Dendritic cell treated with granulocyte-macrophage colony-stimulating factor and Interleukin-4, amounts not matched to agents 40 ng/mL and 50 ng/mL, for 4 days (primary cell): ENCODE measurements around the gene PIK3CB.
A peak's percentile ranks its signal among the peaks of the same experiment; 100 is the strongest.
"Not testable (repeated sequence)": the region's sequence is repeated elsewhere in the genome, so short reads cannot be mapped to it uniquely, and the experiment has no call there.

Source experiments
- H3K27ac Mint-ChIP-seq: one replicate; pipeline ENCODE4 v1.8.0; 2022; ENCODE audit warnings: mild to moderate bottlenecking, mixed read lengths
- H3K27me3 Mint-ChIP-seq: one replicate; pipeline ENCODE4 v1.8.0; 2022; ENCODE audit warnings: mild to moderate bottlenecking, mixed read lengths
- H3K36me3 Mint-ChIP-seq: one replicate; pipeline ENCODE4 v1.8.0; 2022; ENCODE audit warnings: low read depth, mixed read lengths
- H3K4me1 Mint-ChIP-seq: one replicate; pipeline ENCODE4 v1.8.0; 2022; ENCODE audit warnings: low read depth, mixed read lengths
- H3K4me3 Mint-ChIP-seq: one replicate; pipeline ENCODE4 v1.8.0; 2022; ENCODE audit warnings: mild to moderate bottlenecking, moderate library complexity, mixed read lengths
- H3K9me3 Mint-ChIP-seq: one replicate; pipeline ENCODE4 v1.8.0; 2022; ENCODE audit warnings: mixed read lengths
- intact Hi-C: fragments of 100-400 bp; cut with micrococcal nuclease; formaldehyde crosslinking; loops from one replicate; pipeline ENCODE4 v1.15.0; 2022

The PIK3CB gene

DNA sequence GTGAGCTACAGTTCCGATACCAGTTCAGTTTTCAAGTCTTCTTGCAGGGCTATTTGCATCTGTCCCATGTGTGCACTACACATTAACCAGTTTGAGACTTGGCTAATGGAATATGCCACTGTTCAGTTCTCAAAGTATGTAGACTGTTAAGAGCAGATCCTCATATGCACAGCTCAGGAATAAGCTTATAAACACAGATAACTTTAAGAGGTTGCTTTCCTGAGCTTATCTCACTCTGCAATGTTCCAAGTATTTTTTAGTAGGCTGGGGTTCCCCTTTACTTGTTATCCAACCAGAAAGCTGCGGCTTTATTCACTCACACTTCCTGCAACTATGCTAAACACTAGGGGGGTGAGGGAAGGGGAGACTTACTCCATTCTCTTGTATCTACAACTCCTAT lies 108.7 kb downstream of the PIK3CB start:
- H3K36me3 Mint-ChIP-seq = peaks cover 49% of the 10 kb centered on the region
- H3K9me3 Mint-ChIP-seq, H3K27me3 Mint-ChIP-seq, intact Hi-C loops: not testable (repeated sequence)
- H3K27ac Mint-ChIP-seq = peak overlapping the region; percentile 71
- H3K4me3 Mint-ChIP-seq = peak overlapping the region; percentile 17
- H3K4me1 Mint-ChIP-seq = peaks cover 23% of the 10 kb centered on the region

- Mint-ChIP-seq H3K27ac (no peak overlapping the region), H3K9me3 (no peaks in the 10 kb centered on the region), H3K36me3 (peaks cover 53% of the 10 kb centered on the region), H3K4me3 (no peak overlapping the region), H3K27me3 (no peaks in the 10 kb centered on the region), H3K4me1 (peaks cover 23% of the 10 kb centered on the region)
- intact Hi-C loops = no loop called here
Observed at GRCh38 chr3:138725116-138725515, 109.6 kb downstream of the PIK3CB start.

- intact Hi-C loops = no loop called here
- H3K27ac Mint-ChIP-seq = no peak overlapping the region
- H3K4me1 Mint-ChIP-seq = peaks cover 23% of the 10 kb centered on the region
- no peaks in the 10 kb centered on the region for H3K9me3 Mint-ChIP-seq
- H3K4me3 Mint-ChIP-seq = no peak overlapping the region
- no peaks in the 10 kb centered on the region for H3K27me3 Mint-ChIP-seq
- peaks cover 52% of the 10 kb centered on the region for H3K36me3 Mint-ChIP-seq
Observed at GRCh38 chr3:138724443-138724842, 110.3 kb downstream of the PIK3CB start.

- intact Hi-C loops = no loop called here
- peaks cover 34% of the 10 kb centered on the region for H3K36me3 Mint-ChIP-seq
- H3K27me3 Mint-ChIP-seq = no peaks in the 10 kb centered on the region
- no peaks in the 10 kb centered on the region for H3K4me1 Mint-ChIP-seq
- H3K27ac Mint-ChIP-seq = no peak overlapping the region
- no peak overlapping the region for H3K4me3 Mint-ChIP-seq
- no peaks in the 10 kb centered on the region for H3K9me3 Mint-ChIP-seq
Observed at GRCh38 chr3:138718849-138719248, 115.9 kb downstream of the PIK3CB start.

DNA sequence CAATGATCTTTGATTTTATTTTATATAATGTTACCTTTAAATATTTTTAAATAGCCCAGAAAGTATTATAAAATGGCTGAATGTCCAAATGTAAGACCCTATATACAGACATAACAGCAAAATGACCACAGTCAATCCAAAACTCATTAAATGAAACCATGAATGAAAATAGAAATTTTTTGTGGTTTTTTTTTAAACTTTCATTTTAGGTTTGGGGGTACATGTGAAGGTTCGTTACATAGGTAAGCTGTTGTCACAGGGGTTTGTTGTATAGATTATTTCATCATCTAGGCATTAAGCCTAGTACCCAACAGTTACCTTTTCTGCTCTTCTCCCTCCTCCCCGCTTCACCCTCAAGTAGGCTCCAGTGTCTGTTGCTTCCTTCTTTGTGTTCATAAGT lies 117.4 kb downstream of the PIK3CB start:
- intact Hi-C loops = no loop called here
- no peaks in the 10 kb centered on the region for H3K27me3 Mint-ChIP-seq
- H3K36me3 Mint-ChIP-seq = peaks cover 36% of the 10 kb centered on the region
- H3K27ac Mint-ChIP-seq = no peak overlapping the region
- no peak overlapping the region for H3K4me3 Mint-ChIP-seq
- no peaks in the 10 kb centered on the region for H3K4me1 Mint-ChIP-seq
- H3K9me3 Mint-ChIP-seq = no peaks in the 10 kb centered on the region

DNA sequence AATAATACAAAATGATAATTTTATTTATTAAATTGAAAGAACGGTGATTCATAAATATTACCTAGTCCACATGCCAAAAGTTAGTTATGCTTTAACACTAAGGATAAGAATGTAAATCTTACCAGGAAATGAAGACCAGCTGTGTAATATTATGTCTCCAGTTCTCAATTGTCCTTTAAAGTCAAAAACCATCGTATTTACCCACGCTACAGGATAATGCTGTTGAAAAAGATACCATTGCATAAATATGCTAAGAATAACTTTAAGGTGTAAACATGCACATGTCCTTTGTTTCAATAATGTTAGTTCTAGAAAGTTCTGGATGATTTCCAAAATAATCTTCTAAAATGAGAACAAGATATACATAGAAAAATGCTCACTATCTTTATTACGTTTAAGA lies 122.6 kb downstream of the PIK3CB start:
- no peaks in the 10 kb centered on the region for H3K27me3 Mint-ChIP-seq
- no peaks in the 10 kb centered on the region for H3K9me3 Mint-ChIP-seq
- H3K4me3 Mint-ChIP-seq = no peak overlapping the region
- H3K4me1 Mint-ChIP-seq = no peaks in the 10 kb centered on the region
- H3K36me3 Mint-ChIP-seq = peaks cover 58% of the 10 kb centered on the region
- H3K27ac Mint-ChIP-seq = no peak overlapping the region
- intact Hi-C loops = no loop called here

GRCh38 chr3:138705675-138706074 lies 129.1 kb downstream of the PIK3CB start:
- H3K9me3 Mint-ChIP-seq = no peaks in the 10 kb centered on the region
- peaks cover 71% of the 10 kb centered on the region for H3K36me3 Mint-ChIP-seq
- no peaks in the 10 kb centered on the region for H3K4me1 Mint-ChIP-seq
- H3K27ac Mint-ChIP-seq = no peak overlapping the region
- intact Hi-C loops = loop anchor here (10.0 kb wide), 1 partner anchor 129 kb away; the partner anchor contains the start of gene PIK3CB
- H3K27me3 Mint-ChIP-seq = no peaks in the 10 kb centered on the region
- H3K4me3 Mint-ChIP-seq = no peak overlapping the region

DNA sequence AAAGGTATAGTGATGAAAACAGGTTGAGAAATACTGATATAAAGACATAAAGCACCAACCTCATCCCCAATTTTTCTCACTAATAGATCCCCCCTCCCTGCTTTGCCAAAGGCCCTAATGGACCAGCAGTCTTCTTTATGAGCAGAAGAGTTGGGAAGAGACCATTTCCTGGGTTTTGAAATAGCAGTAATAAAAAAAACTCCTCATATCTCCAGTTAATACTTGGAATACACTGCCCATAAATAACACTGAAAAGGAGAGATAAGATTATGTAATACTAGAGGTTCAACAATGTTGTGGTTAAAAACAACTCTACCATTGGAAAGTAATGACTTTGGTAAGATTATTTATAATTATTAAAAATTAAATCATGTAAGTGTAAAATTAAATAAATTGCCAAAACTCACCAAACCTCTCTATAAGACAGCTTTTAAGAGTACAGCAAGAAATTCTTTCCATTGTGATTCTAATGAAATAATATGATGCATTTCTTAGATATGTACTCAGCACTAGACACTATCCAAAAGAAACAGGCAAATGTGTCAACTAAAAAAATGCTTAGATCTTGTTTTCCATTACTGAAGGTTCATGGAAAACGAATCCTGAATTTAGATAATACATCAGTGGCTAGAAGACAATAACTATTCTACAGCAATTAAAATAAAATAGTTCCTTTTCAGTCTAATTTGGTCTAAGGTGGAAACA lies 137.9 kb downstream of the PIK3CB start:
- no peaks in the 10 kb centered on the region for H3K27me3 Mint-ChIP-seq
- H3K27ac Mint-ChIP-seq = no peak overlapping the region
- peaks cover 53% of the 10 kb centered on the region for H3K36me3 Mint-ChIP-seq
- no peaks in the 10 kb centered on the region for H3K9me3 Mint-ChIP-seq
- H3K4me1 Mint-ChIP-seq = no peaks in the 10 kb centered on the region
- intact Hi-C loops = loop anchor here (10.0 kb wide), 1 partner anchor 102 kb away; the partner anchor contains the start of gene CEP70
- no peak overlapping the region for H3K4me3 Mint-ChIP-seq

GRCh38 chr3:138694287-138695007 lies 140.3 kb downstream of the PIK3CB start:
- no peaks in the 10 kb centered on the region for H3K9me3 Mint-ChIP-seq
- H3K27ac Mint-ChIP-seq = no peak overlapping the region
- no peaks in the 10 kb centered on the region for H3K4me1 Mint-ChIP-seq
- H3K27me3 Mint-ChIP-seq = no peaks in the 10 kb centered on the region
- intact Hi-C loops = loop anchor here (10.0 kb wide), 1 partner anchor 100 kb away; the partner anchor contains the start of gene CEP70
- no peak overlapping the region for H3K4me3 Mint-ChIP-seq
- peaks cover 58% of the 10 kb centered on the region for H3K36me3 Mint-ChIP-seq

GRCh38 chr3:138692152-138692551 lies 142.6 kb downstream of the PIK3CB start:
- H3K4me1 Mint-ChIP-seq = peaks cover 6% of the 10 kb centered on the region
- H3K9me3 Mint-ChIP-seq = no peaks in the 10 kb centered on the region
- no peak overlapping the region for H3K27ac Mint-ChIP-seq
- intact Hi-C loops = loop anchor here (10.0 kb wide), 1 partner anchor 97 kb away; the partner anchor contains the start of gene CEP70
- H3K27me3 Mint-ChIP-seq = no peaks in the 10 kb centered on the region
- H3K36me3 Mint-ChIP-seq = peaks cover 68% of the 10 kb centered on the region
- H3K4me3 Mint-ChIP-seq = no peak overlapping the region

DNA sequence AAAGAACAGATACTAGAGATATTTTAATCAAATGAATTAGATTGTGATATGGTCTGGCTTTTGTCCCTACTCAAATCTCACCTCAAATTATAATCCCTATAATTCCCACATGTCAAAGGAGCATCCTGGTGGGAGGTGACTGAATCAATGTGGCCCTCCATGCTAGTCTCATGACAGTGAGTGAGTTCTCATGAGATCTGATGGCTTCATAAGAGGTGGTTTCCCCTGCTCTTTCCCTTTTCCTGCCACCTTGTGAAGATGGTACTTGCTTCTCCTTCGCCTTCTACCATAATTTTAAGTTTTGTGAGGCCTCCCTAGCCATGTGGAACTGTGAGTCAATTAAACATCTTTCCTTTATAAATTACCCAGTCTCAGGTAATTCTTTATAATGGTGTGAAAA lies 143.4 kb downstream of the PIK3CB start:
- Mint-ChIP-seq H3K4me1 (peaks cover 6% of the 10 kb centered on the region), H3K4me3 (no peak overlapping the region), H3K36me3 (peaks cover 72% of the 10 kb centered on the region), H3K9me3 (no peaks in the 10 kb centered on the region), H3K27me3 (no peaks in the 10 kb centered on the region), H3K27ac (no peak overlapping the region)
- intact Hi-C loops = loop anchor here (10.0 kb wide), 1 partner anchor 97 kb away; the partner anchor contains the start of gene CEP70

- Mint-ChIP-seq H3K4me3 (no peak overlapping the region), H3K27ac (no peak overlapping the region), H3K27me3 (no peaks in the 10 kb centered on the region), H3K9me3 (no peaks in the 10 kb centered on the region), H3K4me1 (peaks cover 6% of the 10 kb centered on the region), H3K36me3 (peaks cover 79% of the 10 kb centered on the region)
- intact Hi-C loops = loop anchor here (10.0 kb wide), 1 partner anchor 95 kb away; the partner anchor contains the start of gene CEP70
Observed at GRCh38 chr3:138690036-138690435, 144.7 kb downstream of the PIK3CB start.

DNA sequence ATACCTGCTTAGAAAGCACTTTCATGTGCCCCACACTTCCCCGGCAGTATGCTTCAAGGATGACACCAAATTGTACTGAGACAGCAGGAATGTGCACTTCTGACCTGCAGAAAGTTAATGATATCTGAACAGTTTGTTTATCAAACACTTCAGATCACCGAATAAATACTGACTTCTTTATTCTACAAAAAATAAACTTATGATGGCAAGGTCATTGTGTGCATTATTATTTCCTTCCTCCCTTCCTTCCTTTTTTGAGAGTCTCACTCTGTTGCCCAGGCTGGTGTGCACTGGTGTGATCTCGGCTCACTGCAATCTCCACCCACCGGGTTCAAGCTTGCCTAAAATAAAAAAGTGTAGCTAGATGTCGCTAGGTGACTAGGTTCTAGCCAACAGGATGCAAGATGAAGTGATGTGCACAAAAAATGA lies 145.8 kb downstream of the PIK3CB start:
- H3K4me3 Mint-ChIP-seq = no peak overlapping the region

DNA sequence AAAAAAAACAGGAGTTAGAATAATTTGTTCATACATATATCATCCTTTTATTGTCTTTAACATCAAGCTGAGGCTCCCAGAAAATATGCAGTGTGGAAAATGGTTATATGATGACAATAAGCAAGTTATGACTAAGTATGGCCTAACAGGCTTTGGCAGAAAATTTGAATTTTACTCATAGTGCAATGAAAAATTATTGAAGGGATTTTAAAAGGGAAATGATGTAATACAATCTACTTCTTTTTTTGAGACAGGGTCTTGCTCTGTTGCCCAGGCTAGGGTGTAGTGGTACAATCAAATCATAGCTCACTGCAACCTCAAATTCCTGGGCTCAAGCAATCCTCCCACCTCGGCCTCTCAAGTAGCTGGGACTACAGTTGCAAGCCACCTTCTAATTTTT lies 147.5 kb downstream of the PIK3CB start:
- H3K27ac Mint-ChIP-seq = no peak overlapping the region
- H3K4me1 Mint-ChIP-seq = peaks cover 6% of the 10 kb centered on the region
- no peaks in the 10 kb centered on the region for H3K9me3 Mint-ChIP-seq
- H3K36me3 Mint-ChIP-seq = peaks cover 77% of the 10 kb centered on the region
- H3K4me3 Mint-ChIP-seq = no peak overlapping the region
- intact Hi-C loops = no loop called here
- no peaks in the 10 kb centered on the region for H3K27me3 Mint-ChIP-seq

More for the DNA sequence above, 145.8 kb downstream of the PIK3CB start:
- H3K4me1 Mint-ChIP-seq = peaks cover 6% of the 10 kb centered on the region
- no peak overlapping the region for H3K27ac Mint-ChIP-seq
- no peaks in the 10 kb centered on the region for H3K27me3 Mint-ChIP-seq
- intact Hi-C loops = no loop called here
- no peaks in the 10 kb centered on the region for H3K9me3 Mint-ChIP-seq
- peaks cover 76% of the 10 kb centered on the region for H3K36me3 Mint-ChIP-seq
